PC-9 (cell line): ENCODE results near the gene UNC13A.

Experiments
- EZH2 ChIP-seq: fragments of 200-600 bp; sonication (generic); IDR thresholded peaks from 2 replicates; pipeline ENCODE4 v1.8.0; 2017; ENCODE audit warnings: antibody characterized with exemption, low read depth
- TF ChIP-seq, protein P1 (sequence below): fragments of 200-600 bp; sonication (generic); conservative IDR thresholded peaks from 2 replicates; pipeline ENCODE4 v1.6.1; 2017; ENCODE audit warnings: mixed run types, antibody characterized with exemption, mild to moderate bottlenecking, moderate library complexity

DNA sequence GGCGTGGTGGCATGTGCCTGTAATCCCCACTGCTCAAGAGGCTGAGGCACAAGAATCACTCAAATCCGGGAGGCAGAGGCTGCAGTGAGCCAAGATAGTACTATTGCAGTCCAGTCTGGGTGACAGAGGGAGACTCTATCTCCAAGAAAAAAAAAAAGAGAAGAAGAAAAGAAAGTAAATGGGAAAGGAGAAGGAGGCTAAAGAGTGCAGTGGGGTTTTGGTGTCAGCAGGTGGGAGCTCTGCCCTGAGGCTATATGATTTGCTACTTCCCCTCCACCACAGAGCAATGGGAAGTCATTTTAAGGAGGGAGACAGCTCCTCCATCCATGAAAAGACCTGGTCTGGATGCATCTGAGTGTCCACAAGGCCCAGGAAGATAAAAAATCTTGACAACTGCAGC is 23.1 kb downstream of the UNC13A start:
- TF ChIP-seq, protein P1, sequence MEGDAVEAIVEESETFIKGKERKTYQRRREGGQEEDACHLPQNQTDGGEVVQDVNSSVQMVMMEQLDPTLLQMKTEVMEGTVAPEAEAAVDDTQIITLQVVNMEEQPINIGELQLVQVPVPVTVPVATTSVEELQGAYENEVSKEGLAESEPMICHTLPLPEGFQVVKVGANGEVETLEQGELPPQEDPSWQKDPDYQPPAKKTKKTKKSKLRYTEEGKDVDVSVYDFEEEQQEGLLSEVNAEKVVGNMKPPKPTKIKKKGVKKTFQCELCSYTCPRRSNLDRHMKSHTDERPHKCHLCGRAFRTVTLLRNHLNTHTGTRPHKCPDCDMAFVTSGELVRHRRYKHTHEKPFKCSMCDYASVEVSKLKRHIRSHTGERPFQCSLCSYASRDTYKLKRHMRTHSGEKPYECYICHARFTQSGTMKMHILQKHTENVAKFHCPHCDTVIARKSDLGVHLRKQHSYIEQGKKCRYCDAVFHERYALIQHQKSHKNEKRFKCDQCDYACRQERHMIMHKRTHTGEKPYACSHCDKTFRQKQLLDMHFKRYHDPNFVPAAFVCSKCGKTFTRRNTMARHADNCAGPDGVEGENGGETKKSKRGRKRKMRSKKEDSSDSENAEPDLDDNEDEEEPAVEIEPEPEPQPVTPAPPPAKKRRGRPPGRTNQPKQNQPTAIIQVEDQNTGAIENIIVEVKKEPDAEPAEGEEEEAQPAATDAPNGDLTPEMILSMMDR, result no peak
- no peak for TF ChIP-seq EZH2
